Regular cardiac myocyte (primary cell): ENCODE measurements around the gene POLR2H. TPM values are rescaled to one million over a fixed set of nuclear protein-coding genes. Genes with fewer than 3 reads are reported as not detected.

Source experiments
- total RNA-seq: library from RNA; depleted of rRNA; stranded (reverse); fragments of >200 nt; gene quantifications from 2 replicates; pipeline ENCODE4 v1.2.3, GENCODE V29; 2014

The POLR2H gene
- total RNA-seq = 102 and 146 TPM in 2 replicates

DNA sequence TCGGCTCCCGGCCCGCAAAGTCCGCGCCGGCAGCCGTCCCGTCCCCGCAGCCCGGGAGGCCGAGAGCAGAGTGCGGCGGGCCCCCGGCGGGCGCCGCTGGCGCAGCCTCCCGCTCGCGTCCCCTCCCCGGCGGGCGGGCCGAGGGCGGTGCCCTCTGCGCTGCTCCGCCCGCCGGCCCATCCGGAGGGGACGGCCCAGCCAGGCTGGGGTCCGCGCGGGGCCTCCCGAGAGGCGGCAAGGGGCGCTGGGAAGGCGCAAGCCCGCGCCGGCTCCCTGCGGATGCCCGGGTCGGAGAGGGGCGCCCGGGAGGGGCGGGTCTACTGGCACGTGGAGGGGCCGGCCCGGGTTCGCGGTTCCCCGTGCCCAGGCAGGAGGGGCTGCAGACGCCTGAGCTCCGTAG, at the start of gene POLR2H, which contains the start of gene CLCN2:
TSS of gene POLR2H (plus strand) at position 179 of the 400 bp plus-strand sequence. CDS start 1,783 bp downstream, outside the sequence.
TSS of gene CLCN2 (minus strand) at position 74 of the 400 bp plus-strand sequence. CDS start 126 bp downstream, outside the sequence.

DNA sequence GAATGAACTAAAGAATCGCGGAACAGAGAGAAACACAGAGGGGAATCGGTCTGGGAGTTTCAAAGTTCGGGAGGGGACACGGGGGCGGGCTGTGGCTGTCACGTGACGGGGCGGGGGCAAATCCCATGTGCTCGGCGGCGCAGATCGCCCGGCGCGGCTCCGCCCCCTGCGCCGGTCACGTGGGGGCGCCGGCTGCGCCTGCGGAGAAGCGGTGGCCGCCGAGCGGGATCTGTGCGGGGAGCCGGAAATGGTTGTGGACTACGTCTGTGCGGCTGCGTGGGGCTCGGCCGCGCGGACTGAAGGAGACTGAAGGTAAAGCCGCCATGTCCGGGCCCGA, 47.2 kb upstream of the POLR2H start, which contains the start of gene EIF4G1:
TSS of gene EIF4G1 (plus strand) at position 244 of the 337 bp plus-strand sequence. CDS start 1,191 bp downstream, outside the sequence.

DNA sequence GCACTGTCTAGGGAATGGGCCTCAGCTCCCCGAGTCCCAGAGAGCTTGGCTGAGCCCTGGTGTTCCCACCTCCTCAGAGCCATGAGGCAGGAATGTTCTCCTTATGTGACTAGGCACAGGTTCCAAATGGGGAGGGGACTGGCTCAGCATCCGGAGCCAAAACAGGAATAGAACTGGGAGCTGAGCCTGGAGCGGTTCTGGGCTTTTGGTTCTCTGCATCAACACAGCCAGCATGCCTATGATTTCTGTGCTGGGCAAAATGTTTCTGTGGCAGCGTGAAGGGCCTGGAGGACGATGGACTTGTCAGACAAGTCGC, 24.2 kb upstream of the POLR2H start, which contains the start of gene FAM131A:
TSS of gene FAM131A (plus strand) at position 202 of the 316 bp plus-strand sequence. CDS start at position 233, 31 bp downstream.

DNA sequence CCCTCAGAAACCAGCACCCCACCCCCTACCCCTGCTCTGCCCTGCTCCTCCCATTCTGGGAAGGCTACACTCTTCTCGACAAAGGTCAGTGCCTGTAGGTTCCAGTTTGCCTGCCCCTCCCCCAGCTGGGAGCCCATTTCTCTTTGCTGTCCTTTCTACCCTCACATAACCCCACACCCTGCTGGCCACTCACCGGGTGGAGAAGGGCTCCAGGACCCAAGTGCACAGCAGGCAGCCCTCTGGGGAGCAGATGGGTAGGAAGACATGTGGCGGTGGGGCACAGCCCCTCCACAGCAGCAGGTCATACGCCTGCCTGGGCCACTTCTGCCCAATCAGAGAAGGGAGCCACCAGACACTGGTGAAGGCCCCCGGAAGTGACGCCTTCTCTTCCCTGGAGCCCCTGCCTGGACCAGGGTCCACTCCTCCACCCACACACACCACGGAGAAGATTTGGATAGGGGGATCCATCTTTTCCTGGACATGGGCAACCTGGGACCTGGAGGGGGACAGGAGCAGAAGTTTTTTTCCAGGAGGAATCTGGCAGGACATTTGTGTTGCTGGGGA, 16.5 kb downstream of the POLR2H start, which contains the start of gene THPO:
TSS of gene THPO (minus strand) at position 326 of the 564 bp plus-strand sequence. CDS start 1,948 bp downstream, outside the sequence.

DNA sequence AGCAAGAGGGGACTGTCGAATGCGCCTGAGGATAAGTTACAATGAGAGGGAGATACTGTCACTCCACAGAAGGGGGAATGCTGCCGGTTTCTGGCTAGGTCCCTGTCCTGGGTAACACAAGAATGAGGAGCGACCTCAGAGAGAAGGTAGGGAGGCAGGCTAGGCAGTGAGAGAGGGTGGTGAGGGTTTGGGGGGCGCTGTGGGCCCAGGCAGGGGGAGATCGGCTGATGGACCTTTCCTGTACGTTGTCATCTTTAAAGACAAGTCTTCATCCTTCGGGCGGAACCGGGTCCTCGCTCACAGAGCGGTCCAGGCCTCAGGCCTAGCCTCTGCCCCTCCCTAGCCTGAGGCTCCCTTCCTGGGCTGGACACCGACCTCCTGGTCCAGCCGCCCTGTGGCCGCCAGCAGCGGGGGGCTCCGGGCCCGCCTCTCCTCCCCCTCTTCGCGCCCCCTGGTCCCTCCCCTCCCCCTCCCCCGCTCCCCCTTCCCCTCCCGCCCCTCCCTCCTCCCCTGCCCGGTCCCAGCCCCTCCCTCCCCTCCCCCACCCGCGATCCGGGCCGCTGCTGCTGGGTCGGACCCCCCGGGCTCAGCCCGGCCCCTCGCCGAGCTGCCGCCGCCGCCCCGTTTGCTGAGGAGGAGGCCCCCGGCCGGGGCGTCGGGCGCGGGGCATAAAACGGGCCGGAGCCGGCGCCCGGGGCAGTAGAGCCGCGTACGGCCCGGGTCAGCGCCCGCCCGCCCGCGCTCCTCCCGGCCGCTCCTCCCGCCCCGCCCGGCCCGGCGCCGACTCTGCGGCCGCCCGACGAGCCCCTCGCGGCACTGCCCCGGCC, 18.1 kb downstream of the POLR2H start, which contains the start of gene CHRD:
TSS of gene CHRD (plus strand) at position 697 of the 827 bp plus-strand sequence. CDS start 265 bp downstream, outside the sequence.

Other genes starting within 250 kb of the POLR2H start
- gene EIF2B5, start 226.4 kb upstream of the POLR2H start, total RNA-seq = 29.3 and 39.1 TPM in 2 replicates
- gene DVL3, start 206.3 kb upstream of the POLR2H start, total RNA-seq = 35.2 and 37.0 TPM in 2 replicates
- 384 and 533 TPM in 2 replicates for gene AP2M1, start 186.9 kb upstream of the POLR2H start, total RNA-seq
- gene ABCF3, start 175.5 kb upstream of the POLR2H start, total RNA-seq = 55.2 and 81.5 TPM in 2 replicates
- not detected in 2 replicates for gene VWA5B2, start 132.1 kb upstream of the POLR2H start, total RNA-seq
- gene ALG3, start 112.7 kb upstream of the POLR2H start, total RNA-seq = 39.1 and 39.5 TPM in 2 replicates
- gene EEF1AKMT4, start 112.0 kb upstream of the POLR2H start, total RNA-seq = 3.4 and 6.9 TPM in 2 replicates
- not detected in 2 replicates for gene CAMK2N2, start 100.2 kb upstream of the POLR2H start, total RNA-seq
- not detected in 2 replicates for gene ECE2, start 85.7 kb upstream of the POLR2H start, total RNA-seq
- gene PSMD2, start 62.5 kb upstream of the POLR2H start, total RNA-seq = 485 and 1,347 TPM in 2 replicates
- gene EIF4G1, start 47.1 kb upstream of the POLR2H start, total RNA-seq = 179 and 389 TPM in 2 replicates
- gene FAM131A, start 24.1 kb upstream of the POLR2H start, total RNA-seq = 22.0 and 24.5 TPM in 2 replicates
- gene CLCN2, start 105 bp upstream of the POLR2H start, total RNA-seq = 1.7 and 3.3 TPM in 2 replicates
- under 0.01 and 0.28 TPM in 2 replicates for gene THPO, start 16.5 kb downstream of the POLR2H start, total RNA-seq
- gene CHRD, start 18.3 kb downstream of the POLR2H start, total RNA-seq = 0.96 and 3.1 TPM in 2 replicates
- 0.38 and 3.1 TPM in 2 replicates for gene EPHB3, start 200.1 kb downstream of the POLR2H start, total RNA-seq